ENCODE results near the gene BFSP2.

BFSP2 gene

DNA sequence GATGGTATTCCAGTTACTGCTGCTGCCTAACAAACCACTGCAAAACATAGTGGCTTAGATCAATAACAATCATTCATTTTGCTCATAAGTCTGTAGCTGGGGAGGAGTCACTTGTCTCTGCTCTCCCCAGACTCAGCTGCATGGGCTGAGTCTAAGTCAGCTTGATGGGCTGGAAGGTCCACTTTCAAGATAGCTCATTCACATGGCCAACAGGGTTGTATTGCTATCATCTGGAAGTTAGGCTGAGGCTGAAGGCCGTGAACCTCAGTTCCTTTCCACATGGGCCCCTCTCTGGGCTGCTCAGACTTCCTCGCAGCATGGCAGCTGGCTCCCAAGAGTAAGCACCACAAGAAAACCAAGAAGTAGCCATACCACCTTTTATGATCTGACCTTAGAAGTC, 28.7 kb upstream of the BFSP2 start:
- no peaks in the 10 kb centered on the region for H3K79me2 ChIP-seq (ENCODE audit: insufficient read depth, low read length)

DNA sequence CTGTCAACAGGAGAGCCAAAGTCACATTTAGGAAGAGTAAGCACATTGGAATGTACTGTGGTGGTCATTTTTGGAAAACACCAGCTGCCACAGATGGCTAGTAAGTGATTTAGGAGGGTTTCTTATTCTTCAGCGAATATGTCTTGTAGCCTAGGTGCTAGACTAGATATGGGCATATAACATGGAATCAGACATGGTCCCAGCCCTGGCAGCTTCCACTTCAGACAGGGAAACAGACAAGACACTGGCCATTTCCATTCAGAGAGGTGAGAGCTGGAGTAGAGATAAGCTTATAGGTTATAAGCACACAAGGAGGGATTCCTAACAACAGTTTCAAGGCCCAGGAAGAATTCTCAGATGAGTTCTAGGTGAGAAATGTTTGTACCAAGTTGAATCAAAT, 28.2 kb upstream of the BFSP2 start:
- H2AFZ ChIP-seq (ENCODE audit: low read depth, low read length, severe bottlenecking) = no peak overlapping the region
- TF ChIP-seq CTCF (IDR thresholded peaks at IDR 0.05; ENCODE audit: insufficient read depth, low read length, poor library complexity, severe bottlenecking) = no peak
- TF ChIP-seq EZH2phosphoT487 (conservative IDR thresholded peaks at IDR 0.05; ENCODE audit: low read length) = no peak
- no peaks in the 10 kb centered on the region for H3F3A ChIP-seq (ENCODE audit: insufficient read depth)
- H3K36me3 ChIP-seq (ENCODE audit: low read length) = no peaks in the 10 kb centered on the region
- H3K9me3 ChIP-seq (ENCODE audit: insufficient read depth, low read length) = no peaks in the 10 kb centered on the region
- no peaks in the 10 kb centered on the region for H3K79me2 ChIP-seq (ENCODE audit: insufficient read depth, low read length)
- H3K4me2 ChIP-seq (ENCODE audit: low read depth, low read length, poor library complexity, severe bottlenecking) = no peak overlapping the region
- H3K9me2 ChIP-seq (replicated peaks; ENCODE audit: insufficient read depth, low read length) = no peaks in the 10 kb centered on the region
- no peaks in the 10 kb centered on the region for H3K27me3 ChIP-seq (ENCODE audit: low read length)
- no peak overlapping the region for H3K4me3 ChIP-seq (ENCODE audit: insufficient read depth, low read length, poor library complexity, severe bottlenecking)
- no peak overlapping the region for H3K27ac ChIP-seq (ENCODE audit: low read depth, low read length)
- H4K20me1 ChIP-seq (ENCODE audit: low read depth, low read length) = no peaks in the 10 kb centered on the region
- no peak overlapping the region for H3K9ac ChIP-seq (ENCODE audit: low read length)

More for the DNA sequence above, 28.7 kb upstream of the BFSP2 start:
- no peak overlapping the region for H2AFZ ChIP-seq (ENCODE audit: low read depth, low read length, severe bottlenecking)
- H3K4me2 ChIP-seq (ENCODE audit: low read depth, low read length, poor library complexity, severe bottlenecking) = no peak overlapping the region
- H4K20me1 ChIP-seq (ENCODE audit: low read depth, low read length) = no peaks in the 10 kb centered on the region
- H3F3A ChIP-seq (ENCODE audit: insufficient read depth) = no peaks in the 10 kb centered on the region
- H3K27ac ChIP-seq (ENCODE audit: low read depth, low read length) = no peak overlapping the region
- no peaks in the 10 kb centered on the region for H3K9me3 ChIP-seq (ENCODE audit: insufficient read depth, low read length)
- no peak overlapping the region for H3K4me3 ChIP-seq (ENCODE audit: insufficient read depth, low read length, poor library complexity, severe bottlenecking)
- no peaks in the 10 kb centered on the region for H3K27me3 ChIP-seq (ENCODE audit: low read length)
- no peak overlapping the region for H3K9ac ChIP-seq (ENCODE audit: low read length)
- no peak for TF ChIP-seq CTCF (IDR thresholded peaks at IDR 0.05; ENCODE audit: insufficient read depth, low read length, poor library complexity, severe bottlenecking)
- H3K9me2 ChIP-seq (replicated peaks; ENCODE audit: insufficient read depth, low read length) = no peaks in the 10 kb centered on the region
- no peaks in the 10 kb centered on the region for H3K36me3 ChIP-seq (ENCODE audit: low read length)

- Histone ChIP-seq H2AFZ (ENCODE audit: low read depth, low read length, severe bottlenecking) (no peak overlapping the region), H4K20me1 (ENCODE audit: low read depth, low read length) (no peaks in the 10 kb centered on the region), H3K9me2 (replicated peaks; ENCODE audit: insufficient read depth, low read length) (no peaks in the 10 kb centered on the region), H3K27me3 (ENCODE audit: low read length) (no peaks in the 10 kb centered on the region), H3K4me3 (ENCODE audit: insufficient read depth, low read length, poor library complexity, severe bottlenecking) (no peak overlapping the region), H3K4me2 (ENCODE audit: low read depth, low read length, poor library complexity, severe bottlenecking) (no peak overlapping the region), H3K9me3 (ENCODE audit: insufficient read depth, low read length) (no peaks in the 10 kb centered on the region), H3F3A (ENCODE audit: insufficient read depth) (no peaks in the 10 kb centered on the region), H3K79me2 (ENCODE audit: insufficient read depth, low read length) (no peaks in the 10 kb centered on the region), H3K27ac (ENCODE audit: low read depth, low read length) (no peak overlapping the region), H3K9ac (ENCODE audit: low read length) (no peak overlapping the region), H3K36me3 (ENCODE audit: low read length) (no peaks in the 10 kb centered on the region)
- TF ChIP-seq EZH2phosphoT487 (conservative IDR thresholded peaks at IDR 0.05; ENCODE audit: low read length) = no peak
- TF ChIP-seq CTCF (IDR thresholded peaks at IDR 0.05; ENCODE audit: insufficient read depth, low read length, poor library complexity, severe bottlenecking) = no peak
Measured at GRCh38 chr3:133374708-133375402, 25.0 kb upstream of the BFSP2 start.
